GM19328 (cell line): ENCODE measurements around the gene KIRREL3.

ENCODE experiments used
- ATAC-seq: cut with Tn5 transposase; IDR thresholded peaks from one replicate; pipeline ENCODE4 v1.9.1; 2021; ENCODE audit warnings: mild to moderate bottlenecking, moderate library complexity; ENCODE audit not compliant: unreplicated experiment

KIRREL3 gene

GRCh38 chr11:126591966-126592489 is 408.5 kb downstream of the KIRREL3 start:
- no peak for ATAC-seq

GRCh38 chr11:126589492-126589803 is 411.1 kb downstream of the KIRREL3 start:
- ATAC-seq = no peak

GRCh38 chr11:126588630-126589491 is 411.7 kb downstream of the KIRREL3 start:
- ATAC-seq = no peak

- ATAC-seq = no peak
These were observed 413.0 kb downstream of the KIRREL3 start for GRCh38 chr11:126587541-126587940.

- no peak for ATAC-seq
These were observed 414.6 kb downstream of the KIRREL3 start for GRCh38 chr11:126585774-126586491.

GRCh38 chr11:126585388-126585773 is 415.2 kb downstream of the KIRREL3 start:
- ATAC-seq = no peak

- no peak for ATAC-seq
These were observed 416.8 kb downstream of the KIRREL3 start for GRCh38 chr11:126583594-126584427.

GRCh38 chr11:126583101-126583500 is 417.5 kb downstream of the KIRREL3 start:
- ATAC-seq = no peak

GRCh38 chr11:126581871-126582648 is 418.5 kb downstream of the KIRREL3 start:
- no peak for ATAC-seq

GRCh38 chr11:126578426-126578825 is 422.1 kb downstream of the KIRREL3 start:
- no peak for ATAC-seq

GRCh38 chr11:126578021-126578420 is 422.5 kb downstream of the KIRREL3 start:
- ATAC-seq = no peak

GRCh38 chr11:126575849-126576248 is 424.7 kb downstream of the KIRREL3 start:
- ATAC-seq = no peak

- ATAC-seq = no peak
These were observed 427.1 kb downstream of the KIRREL3 start for GRCh38 chr11:126573325-126573978.

- ATAC-seq = no peak
These were observed 430.1 kb downstream of the KIRREL3 start for GRCh38 chr11:126570489-126570888.

GRCh38 chr11:126567419-126567818 is 433.2 kb downstream of the KIRREL3 start:
- ATAC-seq = no peak

GRCh38 chr11:126564566-126564965 is 436.0 kb downstream of the KIRREL3 start:
- ATAC-seq = no peak

- ATAC-seq = no peak
These were observed 439.2 kb downstream of the KIRREL3 start for GRCh38 chr11:126561327-126561893.

GRCh38 chr11:126560221-126560620 is 440.3 kb downstream of the KIRREL3 start:
- ATAC-seq = no peak
